Caco-2 (cell line): ENCODE measurements around the gene PKD2L1. TPM values are rescaled to one million over a fixed set of nuclear protein-coding genes. Genes with fewer than 3 reads are reported as not detected.

Experiments used
- BruUV-seq: library from RNA; stranded (reverse); fragments of 400-500 nt; replicated peaks from 2 replicates; lab custom pipeline; 2021; lab: Mats Ljungman, UMichigan
- CTCF ChIA-PET: fragments of 300-600 bp; sonication (Branson Sonifier 250); formaldehyde crosslinking; loops from one replicate; lab custom pipeline; 2022; ENCODE audit warnings: antibody characterized with exemption; lab: Charles Lee
- POLR2A ChIA-PET: fragments of 300-600 bp; sonication (Branson Sonifier 250); formaldehyde crosslinking; loops from one replicate; lab custom pipeline; 2022; ENCODE audit warnings: antibody characterized with exemption; lab: Charles Lee
- DNase-seq, 2 experiments: peaks; one replicate each; pipeline versions ENCODE4 v3.0.0 to v3.0.0-alpha.2; 2020 to 2022
- H3K27me3 ChIP-seq: replicated peaks from 2 replicates; pipeline ENCODE4 v1.6.0; 2011; ENCODE audit warnings: low read length; ENCODE audit not compliant: control insufficient read depth, insufficient read depth
- H3K36me3 ChIP-seq: 2 replicates; pipeline ENCODE4 v1.5.1; 2011; ENCODE audit warnings: low read length; ENCODE audit not compliant: control insufficient read depth, insufficient read depth
- H3K4me1 ChIP-seq: fragments of 250-450 bp; sonication (Bioruptor Pico); 2 replicates; pipeline ENCODE4 v1.5.1; 2020; ENCODE audit warnings: mild to moderate bottlenecking
- H3K4me3 ChIP-seq: 2 replicates; pipeline ENCODE4 v1.5.1; 2011; ENCODE audit warnings: low read depth, mild to moderate bottlenecking, control low read depth, low read length
- H3K9me3 ChIP-seq: fragments of 250-450 bp; sonication (Bioruptor Pico); 2 replicates; pipeline ENCODE4 v1.5.1; 2020; ENCODE audit warnings: mild to moderate bottlenecking, moderate library complexity
- H3K27ac Mint-ChIP-seq: one replicate; pipeline ENCODE4 v1.8.0; 2022; ENCODE audit warnings: mixed read lengths; ENCODE audit not compliant: unreplicated experiment
- H3K27me3 Mint-ChIP-seq: one replicate; pipeline ENCODE4 v1.8.0; 2022; ENCODE audit warnings: mixed read lengths; ENCODE audit not compliant: insufficient read depth, unreplicated experiment
- H3K36me3 Mint-ChIP-seq: one replicate; pipeline ENCODE4 v1.8.0; 2022; ENCODE audit warnings: mild to moderate bottlenecking, mixed read lengths; ENCODE audit not compliant: insufficient read depth, unreplicated experiment
- H3K4me1 Mint-ChIP-seq: one replicate; pipeline ENCODE4 v1.8.0; 2022; ENCODE audit warnings: low read depth, mixed read lengths; ENCODE audit not compliant: unreplicated experiment
- H3K4me3 Mint-ChIP-seq: one replicate; pipeline ENCODE4 v1.8.0; 2022; ENCODE audit warnings: mild to moderate bottlenecking, moderate library complexity, mixed read lengths; ENCODE audit not compliant: unreplicated experiment
- H3K9me3 Mint-ChIP-seq: one replicate; pipeline ENCODE4 v1.8.0; 2022; ENCODE audit warnings: mixed read lengths; ENCODE audit not compliant: unreplicated experiment
- intact Hi-C: fragments of 100-400 bp; cut with micrococcal nuclease; formaldehyde crosslinking; loops from one replicate; pipeline ENCODE4 v1.10.0; 2022; ENCODE audit not compliant: unreplicated experiment
- total RNA-seq: library from RNA; stranded (reverse); gene quantifications from 2 replicates; pipeline ENCODE4 v1.2.3, GENCODE V29; 2022
- TF ChIP-seq, protein P1 (sequence below), 2 experiments: fragments of 200-600 bp in 1 of 2; IDR thresholded peaks; 1 replicate in 1 of 2; 2 replicates in 1 of 2; pipeline versions ENCODE4 v1.5.1 to v1.8.0; 2011 to 2022; ENCODE audit warnings: antibody characterized with exemption in 1 of 2, control low read depth in 1 of 2, inconsistent platforms in 1 of 2, low read depth in 1 of 2, low read length in 1 of 2, mild to moderate bottlenecking in 1 of 2, moderate library complexity in 1 of 2; ENCODE audit not compliant: insufficient read depth in 1 of 2, severe bottlenecking in 1 of 2, unreplicated experiment in 1 of 2

PKD2L1 gene
- total RNA-seq, 1 experiment from 2014 or later: not detected

DNA sequence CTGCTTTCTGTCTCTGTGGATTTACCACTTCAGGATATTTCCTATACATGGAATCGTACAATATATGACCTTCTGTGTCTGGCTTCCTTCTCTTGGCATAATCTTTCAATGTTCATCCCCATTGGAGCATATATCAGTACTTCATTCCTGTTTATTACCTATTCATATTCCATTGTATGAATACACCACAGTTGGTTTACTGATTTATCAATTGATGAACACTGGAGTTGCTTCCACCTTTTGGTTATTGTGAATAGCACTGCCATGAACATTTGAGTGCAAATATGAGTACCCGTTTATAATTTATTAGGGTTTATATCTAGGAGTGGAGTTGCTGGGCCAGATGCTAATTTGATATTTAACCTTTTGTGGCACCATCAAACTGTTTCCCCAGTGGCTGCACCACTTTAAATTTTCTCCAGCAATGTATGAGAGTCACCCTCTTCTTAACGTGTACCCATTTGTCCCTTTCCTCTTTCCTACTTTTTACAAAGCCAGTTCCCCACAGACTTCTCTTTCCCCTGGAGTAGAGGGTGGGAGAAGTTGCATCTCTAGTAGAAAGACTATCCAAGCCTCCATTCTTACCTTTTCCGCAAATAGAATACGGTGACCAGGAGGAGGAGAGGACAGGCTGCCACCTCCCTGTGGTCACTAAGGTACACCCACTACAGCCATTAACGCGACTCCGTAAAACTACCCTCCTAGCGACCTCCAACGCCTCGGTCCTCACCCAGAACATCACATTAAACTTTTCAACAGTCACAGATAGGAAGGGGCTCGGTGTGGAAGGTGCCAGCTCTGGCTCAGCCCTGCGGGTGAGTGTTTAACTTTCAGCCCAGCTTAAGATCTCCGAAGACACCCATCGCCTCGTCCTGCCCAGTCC lies 42.6 kb upstream of the PKD2L1 start:
- Mint-ChIP-seq H3K4me1 (peaks cover 20% of the 10 kb centered on the region), H3K27ac (no peak overlapping the region), H3K4me3 (no peak overlapping the region), H3K36me3 (peaks cover 15% of the 10 kb centered on the region), H3K9me3 (no peaks in the 10 kb centered on the region), H3K27me3 (no peaks in the 10 kb centered on the region)
- DNase-seq: no peak
- Histone ChIP-seq H3K9me3 (no peaks in the 10 kb centered on the region), H3K4me1 (peaks cover 38% of the 10 kb centered on the region), H3K4me3 (peak overlapping the region; percentile 42), H3K36me3 (no peaks in the 10 kb centered on the region), H3K27me3 (no peaks in the 10 kb centered on the region)
- intact Hi-C loops: loop anchor here (1.0 kb wide), 2 partner anchors 13 to 26 kb away; no protein-coding TSS in a partner anchor
- TF ChIP-seq, protein P1, sequence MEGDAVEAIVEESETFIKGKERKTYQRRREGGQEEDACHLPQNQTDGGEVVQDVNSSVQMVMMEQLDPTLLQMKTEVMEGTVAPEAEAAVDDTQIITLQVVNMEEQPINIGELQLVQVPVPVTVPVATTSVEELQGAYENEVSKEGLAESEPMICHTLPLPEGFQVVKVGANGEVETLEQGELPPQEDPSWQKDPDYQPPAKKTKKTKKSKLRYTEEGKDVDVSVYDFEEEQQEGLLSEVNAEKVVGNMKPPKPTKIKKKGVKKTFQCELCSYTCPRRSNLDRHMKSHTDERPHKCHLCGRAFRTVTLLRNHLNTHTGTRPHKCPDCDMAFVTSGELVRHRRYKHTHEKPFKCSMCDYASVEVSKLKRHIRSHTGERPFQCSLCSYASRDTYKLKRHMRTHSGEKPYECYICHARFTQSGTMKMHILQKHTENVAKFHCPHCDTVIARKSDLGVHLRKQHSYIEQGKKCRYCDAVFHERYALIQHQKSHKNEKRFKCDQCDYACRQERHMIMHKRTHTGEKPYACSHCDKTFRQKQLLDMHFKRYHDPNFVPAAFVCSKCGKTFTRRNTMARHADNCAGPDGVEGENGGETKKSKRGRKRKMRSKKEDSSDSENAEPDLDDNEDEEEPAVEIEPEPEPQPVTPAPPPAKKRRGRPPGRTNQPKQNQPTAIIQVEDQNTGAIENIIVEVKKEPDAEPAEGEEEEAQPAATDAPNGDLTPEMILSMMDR (IDR thresholded peaks at IDR 0.05; ENCODE audit: insufficient read depth in 1 of 2, low read depth in 1 of 2, low read length in 1 of 2, severe bottlenecking in 1 of 2, unreplicated experiment in 1 of 2): no peak
- TSS peak; percentile 84 for BruUV-seq
- CTCF ChIA-PET: interaction anchor here (0.7 to 2.0 kb wide), 7 partner anchors 13 to 146 kb away, joined by 4 to 18 read pairs (median 6); partner anchors contain the start of gene SCD
- POLR2A ChIA-PET: interaction anchor here (0.6 to 2.2 kb wide), 16 partner anchors 11 to 541 kb away, joined by 3 to 155 read pairs (median 5); partner anchors contain the start of genes CWF19L1 and SCD

DNA sequence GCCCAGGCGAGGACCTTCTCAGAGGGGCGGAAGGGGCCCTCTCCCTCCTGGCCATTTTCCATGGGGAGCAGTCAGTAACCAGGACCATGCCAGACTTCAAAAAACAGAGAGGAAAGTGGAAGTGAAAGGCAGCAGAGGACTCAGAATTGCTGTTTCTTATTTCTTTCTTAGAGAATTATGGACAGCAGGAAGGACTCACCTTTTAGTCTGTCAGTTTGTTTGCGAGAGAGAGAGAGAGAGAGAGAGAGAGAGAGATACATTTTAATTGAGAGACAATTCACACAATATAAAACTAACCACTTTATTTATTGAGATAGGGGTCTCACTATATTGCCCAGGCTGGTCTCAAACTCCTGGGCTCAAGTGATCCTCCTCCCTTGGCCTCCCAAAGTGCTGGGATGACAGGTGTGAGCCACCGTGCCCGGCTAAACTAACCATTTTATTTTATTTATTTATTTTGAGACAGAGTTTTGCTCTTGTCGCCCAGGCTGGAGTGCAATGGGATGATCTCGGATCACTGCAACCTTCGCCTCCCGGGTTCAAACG lies 41.5 kb upstream of the PKD2L1 start:
- H3K27ac Mint-ChIP-seq: peak overlapping the region; percentile 89
- BruUV-seq: no TSS peak
- H3K36me3 ChIP-seq: no peaks in the 10 kb centered on the region
- no peaks in the 10 kb centered on the region for H3K9me3 ChIP-seq
- DNase-seq: no peak
- TF ChIP-seq, protein P1 (IDR thresholded peaks at IDR 0.05; ENCODE audit: insufficient read depth in 1 of 2, low read depth in 1 of 2, low read length in 1 of 2, severe bottlenecking in 1 of 2, unreplicated experiment in 1 of 2): no peak
- H3K36me3 Mint-ChIP-seq: peaks cover 10% of the 10 kb centered on the region
- H3K27me3 ChIP-seq: no peaks in the 10 kb centered on the region
- H3K4me3 ChIP-seq: no peak overlapping the region
- peaks cover 16% of the 10 kb centered on the region for H3K4me1 Mint-ChIP-seq
- intact Hi-C loops: no loop called here
- H3K9me3 Mint-ChIP-seq: no peaks in the 10 kb centered on the region
- H3K27me3 Mint-ChIP-seq: no peaks in the 10 kb centered on the region
- ChIA-PET POLR2A (interaction anchor here (1.0 to 1.4 kb wide), 3 partner anchors 12 to 25 kb away, joined by 3 to 17 read pairs (median 12); partner anchors contain the start of gene SCD), CTCF (interaction anchor here (0.9 to 1.3 kb wide), 5 partner anchors 12 to 164 kb away, joined by 3 to 6 read pairs (median 5); partner anchors contain the start of gene HIF1AN)
- peak overlapping the region; percentile 60 for H3K4me3 Mint-ChIP-seq
- H3K4me1 ChIP-seq: peaks cover 34% of the 10 kb centered on the region
